GM21390 (cell line): ENCODE measurements around the gene UNC5C.
"Not testable (repeated sequence)": the region's sequence is repeated elsewhere in the genome, so short reads cannot be mapped to it uniquely, and the experiment has no call there.

Experiments used
- ATAC-seq: cut with Tn5 transposase; IDR thresholded peaks from one replicate; pipeline ENCODE4 v1.9.1; 2021; ENCODE audit not compliant: unreplicated experiment

Gene UNC5C

DNA sequence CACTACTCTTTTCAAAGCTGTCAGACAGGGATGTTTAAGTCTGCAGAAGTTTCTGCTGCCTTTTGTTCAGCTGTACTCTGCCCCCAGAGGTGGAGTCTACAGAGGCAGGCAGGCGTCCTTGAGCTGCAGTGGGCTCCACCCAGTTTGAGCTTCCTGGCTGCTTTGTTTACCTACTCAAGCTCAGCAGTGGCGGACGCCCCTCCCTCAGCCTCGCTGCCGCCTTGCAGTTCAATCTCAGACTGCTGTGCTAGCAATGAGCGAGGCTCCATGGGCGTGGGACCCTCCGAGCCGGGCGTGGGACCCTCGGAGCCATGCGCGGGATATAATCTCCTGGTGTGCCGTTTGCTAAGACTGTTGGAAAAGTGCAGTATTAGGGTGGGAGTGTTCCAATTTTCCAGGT is 409.3 kb downstream of the UNC5C start:
- not testable (repeated sequence) for ATAC-seq

- ATAC-seq: not testable (repeated sequence)
Measured at GRCh38 chr4:95134016-95134415, 414.8 kb downstream of the UNC5C start.

DNA sequence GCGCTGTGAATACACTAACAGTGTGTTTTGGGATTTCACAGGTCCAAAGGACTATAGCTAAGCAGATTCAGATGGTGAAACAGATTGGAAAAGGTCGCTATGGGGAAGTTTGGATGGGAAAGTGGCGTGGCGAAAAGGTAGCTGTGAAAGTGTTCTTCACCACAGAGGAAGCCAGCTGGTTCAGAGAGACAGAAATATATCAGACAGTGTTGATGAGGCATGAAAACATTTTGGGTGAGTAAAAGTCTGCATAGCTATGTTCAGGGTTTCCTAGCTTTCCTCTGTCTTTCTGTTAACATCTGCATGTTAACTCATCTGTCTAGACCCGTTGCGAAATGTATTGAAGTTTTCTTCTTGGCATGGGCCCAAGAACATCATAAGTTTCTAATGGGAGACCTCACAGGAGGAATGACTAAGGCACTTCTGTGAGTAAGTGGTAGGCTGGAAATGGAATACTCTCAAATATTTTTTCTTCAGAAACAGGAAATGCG is 418.9 kb downstream of the UNC5C start:
- ATAC-seq: no peak

DNA sequence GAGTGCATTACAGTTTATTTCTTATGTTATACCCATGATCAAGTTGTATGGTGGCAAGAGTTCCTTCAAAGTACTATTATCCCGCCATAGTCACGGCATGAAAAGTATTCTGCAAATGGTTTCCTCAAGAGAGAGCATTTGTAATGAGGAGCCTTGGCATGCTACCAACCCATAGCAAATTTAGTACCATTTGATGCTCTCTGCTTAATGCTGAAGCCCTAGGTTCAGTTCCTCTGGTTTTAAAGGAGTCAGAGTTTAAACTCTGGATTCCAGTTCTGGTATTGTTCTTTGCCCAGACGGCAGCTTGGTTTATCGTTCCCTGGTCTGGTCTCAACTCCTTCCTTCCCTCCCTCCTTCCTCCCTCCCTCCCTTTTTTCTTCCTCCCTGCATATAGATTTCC is 419.7 kb downstream of the UNC5C start:
- ATAC-seq: no peak

GRCh38 chr4:95124906-95125504 is 423.8 kb downstream of the UNC5C start:
- ATAC-seq: no peak

DNA sequence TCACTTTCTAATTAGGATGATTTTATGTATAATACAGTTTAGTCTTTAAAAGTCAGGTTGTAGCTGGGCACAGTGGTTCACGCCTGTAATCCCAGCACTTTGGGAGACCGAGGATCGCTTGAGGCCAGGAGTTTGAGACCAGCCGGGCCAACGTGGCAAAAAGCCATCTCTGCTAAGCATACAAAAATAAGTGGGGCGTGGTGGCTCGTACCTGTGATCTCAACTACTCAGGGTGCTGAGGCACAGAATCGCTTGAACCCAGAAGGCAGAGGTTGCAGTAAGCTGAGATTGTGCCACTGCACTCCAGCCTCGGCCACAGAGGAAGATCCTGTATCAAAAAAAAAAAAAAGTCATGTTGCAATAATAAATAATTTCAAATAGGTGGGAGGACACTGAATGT is 426.8 kb downstream of the UNC5C start:
- no peak for ATAC-seq

GRCh38 chr4:95120456-95120855 is 428.3 kb downstream of the UNC5C start:
- ATAC-seq: no peak

DNA sequence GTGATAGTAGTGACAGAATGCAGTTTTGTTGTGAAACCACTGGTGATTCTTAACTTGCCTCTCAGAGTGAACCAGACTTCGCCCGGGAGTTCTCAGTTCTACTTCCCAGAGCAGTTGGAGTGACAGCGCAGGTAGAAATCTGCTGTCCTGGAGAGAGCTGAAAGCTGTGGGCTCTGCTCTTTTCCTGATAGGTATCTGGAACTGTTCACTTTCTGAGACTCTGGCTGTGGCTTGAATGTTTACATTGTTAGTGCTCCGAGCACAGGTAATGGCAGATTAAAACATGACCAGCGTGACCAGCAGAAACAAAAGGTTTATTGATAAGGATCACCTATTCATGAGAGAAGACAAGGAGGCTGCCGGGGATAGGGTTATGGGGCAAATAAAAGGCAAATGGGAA is 430.3 kb downstream of the UNC5C start:
- ATAC-seq: no peak

DNA sequence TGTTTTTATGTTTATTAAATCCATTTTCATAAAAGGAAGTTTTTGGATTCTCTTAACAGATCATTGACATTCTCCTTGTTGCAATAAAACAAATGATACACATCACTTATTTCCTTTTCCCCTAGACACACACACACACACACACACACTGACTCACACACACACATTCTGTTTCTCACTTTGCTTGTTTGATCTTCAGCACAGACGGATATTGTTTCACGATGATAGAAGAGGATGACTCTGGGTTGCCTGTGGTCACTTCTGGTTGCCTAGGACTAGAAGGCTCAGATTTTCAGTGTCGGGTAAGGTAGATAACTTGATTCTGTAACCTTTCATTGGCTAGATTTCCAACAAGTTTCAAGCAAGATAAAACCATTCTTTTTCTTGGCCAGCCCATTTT is 434.3 kb downstream of the UNC5C start:
- no peak for ATAC-seq
